Measurements from ENCODE around the gene GSK3B.

Gene GSK3B

DNA sequence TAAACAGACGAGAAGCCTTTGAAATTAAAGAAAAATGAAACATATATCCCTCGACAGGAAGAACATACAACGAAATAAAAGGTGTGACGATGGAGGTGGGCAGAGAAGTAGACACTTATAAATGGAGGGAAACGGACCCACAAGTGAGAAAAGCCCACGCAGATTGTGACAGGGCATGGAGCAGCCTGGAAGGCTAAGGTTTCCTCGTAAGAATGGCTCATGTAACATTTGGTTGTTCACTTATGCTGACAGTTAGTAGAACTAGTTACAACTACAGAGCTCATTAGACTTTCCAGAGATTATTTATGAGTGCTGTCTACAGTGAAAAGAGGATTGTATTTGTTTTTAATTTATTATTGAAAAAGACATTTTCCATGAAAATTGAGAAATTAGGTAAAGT, 229.8 kb downstream of the GSK3B start:
- DNase-seq, result no peak

DNA sequence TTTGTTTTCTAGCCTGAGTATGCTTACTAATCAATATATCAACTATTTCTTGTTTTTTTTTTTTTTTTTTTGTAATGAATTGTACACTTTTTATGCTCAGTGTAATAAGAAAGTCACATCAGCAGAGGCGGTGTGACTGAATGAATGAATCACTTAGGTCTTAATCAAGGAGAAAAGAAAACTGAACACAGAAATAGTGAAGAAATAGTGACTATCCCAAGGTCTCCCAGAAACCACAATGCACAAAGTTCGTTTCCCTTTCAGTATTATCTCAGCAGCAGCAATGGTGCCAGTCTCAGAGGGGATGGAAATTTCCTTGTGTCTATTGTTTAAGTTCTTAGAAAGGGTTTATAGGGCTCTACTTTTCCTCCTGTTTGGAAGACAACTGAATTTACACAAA, 231.6 kb downstream of the GSK3B start:
- DNase-seq, result no peak

GRCh38 chr3:119861681-119862080, 232.6 kb downstream of the GSK3B start:
- DNase-seq, result no peak

- DNase-seq, result no peak
These were observed 234.5 kb downstream of the GSK3B start for GRCh38 chr3:119859728-119860127.

DNA sequence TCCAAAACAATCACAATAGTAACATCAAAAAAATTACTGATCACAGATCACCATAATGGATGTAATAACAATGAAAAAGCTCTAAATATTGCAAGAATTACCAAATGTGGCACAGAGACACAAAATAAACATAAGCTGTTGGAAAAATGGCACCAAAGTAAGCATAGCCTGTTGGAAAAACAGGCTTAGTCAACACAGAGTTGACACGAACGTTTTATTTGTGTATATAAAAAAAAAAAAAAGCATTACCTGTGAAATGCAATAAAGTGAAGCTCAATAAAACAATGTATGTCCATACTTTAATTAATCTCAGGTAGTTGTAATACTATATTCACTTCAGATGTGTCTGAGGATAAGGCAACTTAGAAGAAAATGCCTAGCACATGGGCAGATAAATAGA, 235.3 kb downstream of the GSK3B start:
- no peak for DNase-seq

- DNase-seq, result no peak
These were observed 237.6 kb downstream of the GSK3B start for GRCh38 chr3:119856695-119857094.

DNA sequence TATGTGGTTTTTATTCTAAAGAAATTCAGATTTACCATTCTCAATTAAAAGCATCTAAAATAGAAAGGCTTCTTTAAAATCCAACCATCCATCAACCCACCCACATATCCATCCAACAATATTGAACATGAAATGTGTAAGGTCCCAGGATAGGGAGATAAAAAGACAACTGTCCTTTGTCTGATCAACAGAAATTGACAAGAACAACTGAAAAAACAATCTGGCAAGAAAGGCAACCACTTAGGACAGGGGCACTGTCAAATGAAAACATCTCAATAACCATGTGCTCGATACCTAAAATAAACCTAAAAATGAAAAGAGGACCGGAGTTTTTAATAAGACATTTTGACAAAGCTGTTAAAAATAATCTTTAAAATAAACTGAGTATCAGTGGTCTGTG, 245.1 kb downstream of the GSK3B start:
- no peak for DNase-seq

- no peak for DNase-seq
These were observed 252.3 kb downstream of the GSK3B start for GRCh38 chr3:119841808-119842471.

DNA sequence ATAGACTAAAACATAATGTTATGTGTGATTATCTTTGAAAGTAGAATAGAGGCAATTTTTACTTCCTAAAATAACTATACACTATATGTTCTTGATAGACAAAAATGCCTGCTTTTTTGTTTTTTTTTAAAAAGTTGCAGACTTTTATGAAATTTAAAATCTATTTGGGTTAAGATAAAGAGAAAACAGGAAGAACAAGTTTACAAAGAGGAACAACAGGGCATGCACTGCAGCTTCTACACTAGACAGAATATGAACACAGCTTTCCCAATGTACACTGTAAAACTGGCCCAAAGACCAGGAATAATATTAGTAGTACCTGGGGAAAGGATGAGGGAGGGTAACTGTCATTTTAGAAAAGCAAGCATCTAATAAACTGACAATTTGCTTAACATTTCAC, 258.7 kb downstream of the GSK3B start:
- DNase-seq, result no peak

DNA sequence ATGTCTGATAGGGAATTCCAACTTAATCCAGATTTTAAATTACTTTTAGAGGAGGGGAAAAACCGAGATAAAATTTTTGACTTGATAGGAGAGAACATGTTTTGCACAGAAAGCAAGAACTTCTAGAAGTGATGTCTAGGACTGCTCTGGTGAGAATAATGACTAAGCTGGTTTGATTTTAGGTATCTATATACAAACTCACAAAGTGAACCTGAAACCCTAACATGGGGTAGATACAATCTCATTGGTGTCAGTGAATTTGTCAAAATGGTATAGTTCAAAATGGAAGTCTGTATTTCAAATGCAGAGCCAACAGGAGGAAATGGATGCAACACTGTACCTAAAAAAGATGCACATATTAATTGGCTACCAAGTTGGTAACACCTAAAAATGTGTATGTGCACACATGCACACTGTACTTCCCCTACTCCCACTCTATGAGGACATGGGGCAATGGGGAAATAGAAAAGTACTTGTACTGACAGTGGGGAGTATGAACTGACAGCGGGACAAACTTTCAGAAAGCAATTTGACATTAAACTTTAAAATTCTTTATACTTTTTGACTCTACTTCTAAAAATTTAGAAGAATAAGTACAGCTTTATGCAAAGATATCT, 259.4 kb downstream of the GSK3B start:
- DNase-seq, result no peak

GRCh38 chr3:119831941-119832371, 262.3 kb downstream of the GSK3B start:
- DNase-seq, result no peak

- DNase-seq, result no peak
These were observed 263.2 kb downstream of the GSK3B start for GRCh38 chr3:119831022-119831421.

- no peak for DNase-seq
These were observed 264.8 kb downstream of the GSK3B start for GRCh38 chr3:119829420-119829819.

- DNase-seq, result no peak
These were observed 267.3 kb downstream of the GSK3B start for GRCh38 chr3:119826711-119827608.

DNA sequence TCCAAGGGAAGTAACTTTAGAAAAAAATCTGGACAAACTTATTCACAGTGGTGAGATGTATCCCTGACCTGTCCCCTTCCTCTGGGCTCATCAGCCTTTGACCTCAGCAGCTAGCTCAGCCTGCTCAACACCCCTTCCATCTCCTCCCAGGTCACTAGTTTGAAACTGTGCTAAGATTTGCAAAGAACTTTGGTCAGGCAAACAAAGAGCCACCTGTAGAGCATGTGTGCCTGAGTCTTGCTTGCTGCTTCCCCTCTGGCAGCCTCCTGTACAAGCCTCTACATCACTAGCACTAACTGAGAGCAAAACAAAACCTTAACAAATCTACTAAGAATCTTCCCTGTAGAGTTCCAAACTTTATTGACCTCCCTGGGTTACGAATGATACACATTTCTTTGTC, 268.4 kb downstream of the GSK3B start:
- DNase-seq, result no peak

DNA sequence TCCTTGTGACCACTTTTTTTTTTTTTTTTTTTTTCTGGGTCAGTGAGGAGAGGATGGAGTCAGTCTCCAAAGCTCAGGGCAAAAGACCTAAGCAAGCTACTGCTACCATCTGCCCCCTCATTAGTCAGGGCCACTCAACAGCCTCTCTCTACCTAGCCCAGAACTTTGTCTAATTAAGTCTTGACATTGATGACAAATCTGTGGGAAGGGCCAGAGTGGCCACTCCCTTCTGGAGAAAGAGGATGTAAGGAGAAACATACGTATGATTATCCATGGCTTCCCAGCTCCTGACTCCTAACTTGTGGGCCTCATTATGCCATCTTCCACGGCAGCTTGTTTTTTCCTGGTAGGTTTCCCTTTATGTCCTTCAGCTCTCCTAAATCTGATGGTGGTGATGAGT, 274.4 kb downstream of the GSK3B start:
- DNase-seq, result no peak

DNA sequence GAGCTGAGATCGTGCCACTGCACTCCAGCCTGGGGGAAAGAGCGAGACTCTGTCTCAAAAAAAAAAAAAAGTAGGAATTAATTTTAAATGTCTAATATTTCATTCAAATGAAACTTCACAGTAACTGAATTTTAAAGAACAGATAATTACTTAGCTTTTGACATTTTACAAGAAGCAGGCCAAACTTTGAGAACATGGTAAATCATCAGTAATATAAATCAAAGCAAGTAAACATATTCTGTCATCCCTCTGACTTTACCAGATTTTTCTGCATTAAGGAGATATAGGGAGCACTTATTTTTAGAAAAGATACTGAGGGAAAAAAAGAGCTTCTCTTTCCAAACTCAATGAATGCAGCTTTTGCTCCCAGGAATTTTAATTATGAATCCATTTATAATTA, 275.3 kb downstream of the GSK3B start:
- DNase-seq, result no peak

GRCh38 chr3:119817583-119818363, 276.5 kb downstream of the GSK3B start:
- no peak for DNase-seq

- DNase-seq, result no peak
These were observed 277.2 kb downstream of the GSK3B start for GRCh38 chr3:119817071-119817470.

- no peak for DNase-seq
These were observed 278.5 kb downstream of the GSK3B start for GRCh38 chr3:119815716-119816115.

DNA sequence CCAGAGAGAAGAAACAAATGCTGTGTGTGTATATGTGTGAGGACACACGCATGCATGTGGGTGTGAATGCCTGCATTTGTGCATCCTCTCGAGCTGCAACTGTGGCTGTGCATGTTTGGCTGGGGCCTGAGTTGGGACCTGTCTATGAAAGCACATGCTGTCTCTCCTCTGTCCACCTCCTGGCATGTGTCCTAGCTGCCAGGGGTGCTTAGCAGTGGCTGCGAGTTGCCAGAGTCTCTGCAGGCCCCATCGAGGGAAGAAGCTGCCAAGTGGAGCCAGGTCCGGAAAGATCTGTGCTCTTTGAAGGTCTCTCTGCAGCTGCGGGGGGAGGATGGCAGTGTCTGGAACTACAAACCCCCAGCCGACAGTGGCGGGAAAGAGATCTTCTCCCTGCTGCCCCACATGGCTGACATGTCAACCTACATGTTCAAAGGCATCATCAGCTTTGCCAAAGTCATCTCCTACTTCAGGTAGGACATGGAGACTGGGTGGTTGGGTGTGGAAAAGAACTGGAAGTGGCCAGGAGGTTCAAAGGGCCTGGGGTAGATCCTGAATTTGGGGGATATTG, 281.7 kb downstream of the GSK3B start:
- DNase-seq, result no peak

DNA sequence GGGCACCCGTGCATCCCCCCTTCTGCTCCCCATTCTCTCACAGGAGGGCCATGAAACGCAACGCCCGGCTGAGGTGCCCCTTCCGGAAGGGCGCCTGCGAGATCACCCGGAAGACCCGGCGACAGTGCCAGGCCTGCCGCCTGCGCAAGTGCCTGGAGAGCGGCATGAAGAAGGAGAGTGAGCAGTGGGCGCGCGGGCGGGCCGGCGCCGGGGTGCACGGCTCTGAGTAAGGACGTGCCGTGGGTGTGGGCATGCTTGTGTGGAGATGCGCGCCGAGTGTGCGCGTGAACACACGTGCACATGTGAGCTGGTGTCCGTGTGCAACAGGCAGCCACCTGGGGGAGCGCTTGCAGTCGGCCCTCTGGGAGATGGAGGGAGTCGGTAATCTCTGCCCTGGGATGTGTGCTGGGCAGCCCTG, 284.2 kb downstream of the GSK3B start:
- no peak for DNase-seq

All from SIG-M5 (cell line).